Measurements from ENCODE around the gene ASCC3.
"Not testable (repeated sequence)": the region's sequence is repeated elsewhere in the genome, so short reads cannot be mapped to it uniquely, and the experiment has no call there.

Gene ASCC3

DNA sequence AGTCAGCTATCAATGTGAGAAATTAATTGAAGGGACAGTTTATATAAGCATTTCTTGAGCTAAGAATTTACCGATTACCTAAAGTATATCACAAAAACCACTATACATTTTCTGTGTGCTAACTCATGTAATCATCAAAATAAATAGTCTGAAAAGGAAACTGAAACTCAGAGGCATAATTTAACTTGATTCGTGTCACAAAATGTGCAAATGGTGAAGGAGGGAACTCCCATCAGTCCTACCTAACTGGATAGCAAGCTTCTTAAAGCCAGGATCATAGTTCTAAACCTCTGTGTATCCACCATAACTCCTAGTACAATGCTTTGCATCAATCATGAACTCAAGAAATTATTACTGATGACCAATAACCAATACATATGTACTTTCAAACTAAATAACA lies 91.0 kb downstream of the ASCC3 start:
- Mint-ChIP-seq H3K9me3 (no peaks in the 10 kb centered on the region), H3K4me1 (peaks cover 4% of the 10 kb centered on the region), H3K27ac (no peak overlapping the region), H3K27me3 (no peaks in the 10 kb centered on the region), H3K4me3 (no peak overlapping the region)
- ATAC-seq, result no peak
- no peak for DNase-seq

DNA sequence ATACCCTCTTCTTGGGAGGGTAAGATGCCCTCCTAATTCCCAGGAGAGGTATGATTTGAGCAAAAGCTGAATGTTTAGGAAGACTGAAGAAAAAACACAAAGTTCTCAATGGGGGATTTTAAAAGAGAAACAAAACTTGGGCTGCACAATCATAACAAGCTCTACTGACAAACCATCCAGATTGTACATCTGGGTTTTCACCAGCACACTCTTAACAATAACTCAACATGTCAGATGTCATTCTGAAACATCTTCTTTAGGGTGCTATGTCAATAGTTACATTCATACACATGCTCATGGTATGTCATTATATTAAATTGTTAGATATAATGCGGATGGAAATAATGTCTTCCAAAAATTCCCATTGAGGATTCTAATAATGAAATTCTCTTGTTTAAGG lies 95.1 kb downstream of the ASCC3 start:
- DNase-seq, result no peak
- no peak overlapping the region for H3K4me3 Mint-ChIP-seq
- H3K27me3 Mint-ChIP-seq, result no peaks in the 10 kb centered on the region
- no peak for ATAC-seq
- no peak overlapping the region for H3K27ac Mint-ChIP-seq
- H3K9me3 Mint-ChIP-seq, result no peaks in the 10 kb centered on the region
- H3K4me1 Mint-ChIP-seq, result peaks cover 4% of the 10 kb centered on the region

DNA sequence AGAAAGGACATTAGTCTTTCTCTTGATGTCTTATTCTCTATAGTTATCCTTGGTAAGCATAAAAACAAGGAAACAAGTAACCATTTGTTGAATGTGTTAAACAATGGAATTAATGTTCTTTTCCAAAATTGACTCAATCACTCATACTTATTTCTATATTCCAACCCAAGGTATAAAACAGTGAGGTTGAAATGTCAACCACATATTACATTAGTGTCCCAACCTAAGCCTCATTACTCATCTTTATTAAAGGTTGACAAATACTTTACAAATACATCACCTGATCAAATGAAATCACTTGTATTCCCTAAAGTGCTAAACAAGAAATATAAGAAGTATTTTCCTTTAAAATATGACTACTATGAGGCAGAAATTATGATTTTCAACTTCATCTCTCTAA lies 100.5 kb downstream of the ASCC3 start:
- Mint-ChIP-seq H3K27me3 (no peaks in the 10 kb centered on the region), H3K4me3 (no peak overlapping the region), H3K4me1 (no peaks in the 10 kb centered on the region), H3K27ac (no peak overlapping the region), H3K9me3 (no peaks in the 10 kb centered on the region)
- DNase-seq, result no peak
- ATAC-seq, result no peak

DNA sequence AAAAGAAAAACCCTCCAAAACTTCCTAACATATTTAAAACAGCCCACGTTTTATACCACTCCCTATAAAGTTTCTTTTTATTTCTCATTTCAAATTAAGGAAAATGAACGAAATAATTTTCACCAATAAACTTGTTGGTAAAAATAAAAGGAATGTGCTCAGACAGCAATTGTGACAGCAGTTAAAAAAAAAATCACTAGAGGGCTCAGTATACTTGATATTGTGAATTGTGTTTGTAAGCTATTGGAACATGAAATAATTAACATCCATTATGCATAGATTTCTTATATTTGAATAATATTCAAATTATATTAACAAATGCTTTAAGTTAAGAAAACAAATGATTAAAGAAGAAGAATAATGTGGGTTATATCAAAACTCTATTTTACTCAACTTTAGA lies 105.5 kb downstream of the ASCC3 start:
- DNase-seq (no peak), ATAC-seq (no peak)
- H3K4me3 Mint-ChIP-seq, result no peak overlapping the region
- H3K27ac Mint-ChIP-seq, result no peak overlapping the region
- H3K9me3 Mint-ChIP-seq, result no peaks in the 10 kb centered on the region
- no peaks in the 10 kb centered on the region for H3K4me1 Mint-ChIP-seq
- no peaks in the 10 kb centered on the region for H3K27me3 Mint-ChIP-seq

DNA sequence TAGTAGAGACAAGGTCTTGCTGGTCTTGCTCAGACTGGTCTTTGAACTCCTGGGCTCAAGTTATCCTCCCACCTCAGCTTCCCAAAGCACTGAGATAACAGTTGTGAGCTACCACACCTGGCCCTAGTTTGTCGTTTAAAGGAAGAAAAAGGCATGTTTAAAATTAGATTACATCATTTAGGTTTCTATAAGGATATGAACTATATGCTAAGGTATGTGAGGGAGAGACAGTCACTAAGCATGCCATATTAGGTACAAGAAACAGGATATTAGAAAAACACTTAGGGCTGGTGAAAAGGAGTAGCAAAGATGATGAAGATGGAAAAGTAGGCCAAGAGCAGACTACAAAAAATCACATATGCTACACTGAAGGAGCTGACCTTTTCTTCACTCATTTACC lies 106.4 kb downstream of the ASCC3 start:
- no peak for DNase-seq
- Mint-ChIP-seq H3K27ac (no peak overlapping the region), H3K4me3 (no peak overlapping the region), H3K27me3 (no peaks in the 10 kb centered on the region), H3K4me1 (no peaks in the 10 kb centered on the region), H3K9me3 (no peaks in the 10 kb centered on the region)
- no peak for ATAC-seq

DNA sequence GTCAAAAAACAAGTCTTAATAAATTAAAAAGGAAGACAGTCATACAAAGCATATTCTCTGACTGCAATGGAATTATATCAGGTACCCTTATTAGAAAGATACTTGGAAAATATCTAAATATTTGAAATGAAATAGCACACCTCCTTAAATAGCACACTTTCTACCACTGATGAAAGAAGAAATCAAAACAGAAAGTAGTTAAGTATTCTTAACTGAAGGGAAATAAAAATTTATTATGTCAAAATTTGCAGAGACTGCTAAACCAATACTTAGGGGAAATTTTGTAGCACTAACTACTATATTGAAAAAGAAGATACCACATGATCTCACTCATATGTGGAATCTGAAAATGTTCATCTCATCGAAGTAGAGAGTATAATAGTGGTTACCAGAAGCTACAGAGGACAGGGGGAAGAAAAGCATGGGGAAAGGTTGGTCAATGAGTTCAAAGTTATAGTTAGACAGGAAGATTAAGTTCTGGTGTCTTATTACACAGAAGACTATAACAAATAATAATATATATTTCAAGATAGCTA lies 112.2 kb downstream of the ASCC3 start:
- Mint-ChIP-seq H3K4me3 (no peak overlapping the region), H3K27me3 (no peaks in the 10 kb centered on the region), H3K27ac (no peak overlapping the region), H3K4me1 (no peaks in the 10 kb centered on the region), H3K9me3 (peaks cover 11 to 14% of the 10 kb centered on the region in 2 donors)
- ATAC-seq (no peak), DNase-seq (no peak)

DNA sequence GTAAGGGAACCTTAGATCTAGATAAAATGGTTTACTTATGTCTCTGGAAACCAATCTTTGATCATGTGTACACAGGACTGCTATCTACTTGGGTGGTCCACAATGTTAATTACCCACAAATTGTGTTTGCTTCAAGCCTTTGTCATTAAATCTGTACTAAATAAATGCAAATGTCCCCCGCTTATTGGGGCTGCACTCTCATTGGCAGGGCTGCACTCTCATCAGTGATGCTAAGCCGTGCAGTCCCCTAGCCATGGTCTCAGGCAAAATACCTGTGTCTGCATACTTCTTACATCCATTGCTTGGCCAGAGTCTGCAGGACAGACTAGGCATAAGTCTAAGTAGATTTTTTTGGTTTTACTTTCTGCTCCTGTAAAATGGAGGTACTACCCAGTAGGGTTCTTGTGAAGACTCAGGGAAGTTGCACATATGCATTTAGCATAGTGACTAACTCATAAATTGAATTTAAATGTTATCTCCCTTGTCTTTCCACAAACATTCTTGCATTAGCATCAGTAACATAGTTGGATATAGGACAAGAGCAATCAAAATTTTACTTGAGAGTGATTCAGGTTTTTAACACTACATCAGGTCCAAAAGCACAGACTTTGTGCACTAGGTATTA lies 117.4 kb downstream of the ASCC3 start:
- no peak overlapping the region for H3K27ac Mint-ChIP-seq

DNA sequence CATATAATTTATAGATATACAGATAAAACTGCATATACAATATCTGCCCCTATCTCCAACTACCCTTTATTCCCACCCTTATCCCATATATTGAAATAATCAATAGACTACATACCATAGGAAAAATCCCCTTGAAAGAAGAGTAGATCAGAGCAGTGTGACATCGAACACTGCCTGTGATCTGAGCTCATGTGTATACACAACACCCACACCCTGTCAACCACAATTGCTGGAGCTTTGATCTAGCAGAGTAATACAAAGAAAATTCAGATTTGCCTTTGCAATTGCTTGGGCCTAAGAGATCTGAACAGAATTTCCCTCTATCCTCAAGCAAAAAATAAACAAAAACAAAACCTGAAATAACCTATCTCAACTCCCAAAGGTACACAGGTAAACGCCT lies 119.3 kb downstream of the ASCC3 start:
- no peaks in the 10 kb centered on the region for H3K27me3 Mint-ChIP-seq
- H3K27ac Mint-ChIP-seq, result no peak overlapping the region
- DNase-seq, result no peak
- H3K9me3 Mint-ChIP-seq, result peaks cover 24 to 34% of the 10 kb centered on the region in 2 donors
- no peak for ATAC-seq
- no peak overlapping the region for H3K4me3 Mint-ChIP-seq
- H3K4me1 Mint-ChIP-seq, result peaks cover 5% of the 10 kb centered on the region

More for the DNA sequence above, 117.4 kb downstream of the ASCC3 start:
- Mint-ChIP-seq H3K27me3 (no peaks in the 10 kb centered on the region), H3K4me1 (peaks cover 5% of the 10 kb centered on the region), H3K9me3 (peaks cover 24 to 34% of the 10 kb centered on the region in 2 donors), H3K4me3 (no peak overlapping the region)
- ATAC-seq (no peak), DNase-seq (no peak)

DNA sequence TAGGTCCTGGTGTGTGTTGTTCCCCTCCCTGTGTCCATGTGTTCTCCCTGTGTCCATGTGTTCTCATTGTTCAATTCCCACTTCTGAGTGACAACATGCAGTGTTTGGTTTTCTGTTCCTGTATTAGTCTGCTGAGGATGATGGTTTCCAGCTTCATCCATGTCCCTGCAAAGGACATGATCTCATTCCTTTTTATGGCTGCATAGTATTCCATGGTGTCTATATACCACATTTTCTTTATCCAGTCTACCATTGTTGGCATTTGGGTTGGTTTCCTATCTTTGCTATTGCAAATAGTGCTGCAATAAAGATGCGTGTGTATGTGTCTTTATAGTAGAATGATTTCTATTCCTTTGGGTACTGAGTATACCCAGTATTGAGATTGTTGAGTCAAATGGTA lies 122.7 kb downstream of the ASCC3 start:
- H3K4me1 Mint-ChIP-seq, H3K4me3 Mint-ChIP-seq, H3K27ac Mint-ChIP-seq, DNase-seq, ATAC-seq, H3K27me3 Mint-ChIP-seq: not testable (repeated sequence)
- peaks cover 9 to 15% of the 10 kb centered on the region in 2 donors for H3K9me3 Mint-ChIP-seq

DNA sequence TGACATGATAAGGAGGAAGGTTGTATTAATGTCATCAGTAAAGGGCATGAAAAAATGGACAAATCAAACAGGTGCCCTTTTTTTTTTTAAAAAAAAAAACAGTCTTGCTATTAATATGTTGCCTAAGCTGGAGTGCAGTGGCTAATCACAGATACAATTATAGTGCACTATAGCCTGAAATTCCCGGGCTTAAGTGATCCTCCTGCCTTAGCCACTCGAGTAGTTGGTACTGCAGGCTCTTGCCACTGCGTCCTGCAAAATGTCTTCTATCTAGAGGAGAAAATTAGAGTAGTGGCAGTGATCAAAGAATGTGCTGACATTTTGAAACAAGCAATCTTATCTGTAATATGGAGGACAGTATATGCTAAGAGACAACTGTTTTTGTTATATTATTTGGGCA lies 127.7 kb downstream of the ASCC3 start:
- H3K9me3 Mint-ChIP-seq, result no peaks in the 10 kb centered on the region
- no peak overlapping the region for H3K27ac Mint-ChIP-seq
- no peak overlapping the region for H3K4me3 Mint-ChIP-seq
- ATAC-seq (no peak), DNase-seq (no peak)
- H3K4me1 Mint-ChIP-seq, result peaks cover 6% of the 10 kb centered on the region
- no peaks in the 10 kb centered on the region for H3K27me3 Mint-ChIP-seq

DNA sequence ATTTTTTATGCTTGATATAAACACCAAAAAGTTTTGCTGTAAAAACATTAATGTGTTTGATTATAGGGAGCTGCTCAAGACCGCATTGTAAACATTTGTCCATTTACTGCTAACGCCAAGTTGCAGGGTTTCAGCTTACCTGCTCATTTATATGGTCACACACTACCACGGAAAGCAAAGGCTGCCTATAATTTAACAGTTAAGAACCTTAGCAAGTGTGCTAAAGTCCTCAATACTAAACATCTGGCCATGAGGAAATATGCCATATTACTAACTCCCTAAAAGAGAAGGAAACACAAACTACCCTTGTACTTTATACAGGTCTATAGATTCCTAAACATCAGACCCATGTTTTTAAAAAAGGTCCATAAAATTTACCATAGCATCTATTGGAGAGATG lies 129.5 kb downstream of the ASCC3 start:
- Mint-ChIP-seq H3K27ac (no peak overlapping the region), H3K4me1 (peaks cover 6% of the 10 kb centered on the region), H3K9me3 (no peaks in the 10 kb centered on the region), H3K27me3 (no peaks in the 10 kb centered on the region), H3K4me3 (no peak overlapping the region)
- DNase-seq (no peak), ATAC-seq (no peak)

DNA sequence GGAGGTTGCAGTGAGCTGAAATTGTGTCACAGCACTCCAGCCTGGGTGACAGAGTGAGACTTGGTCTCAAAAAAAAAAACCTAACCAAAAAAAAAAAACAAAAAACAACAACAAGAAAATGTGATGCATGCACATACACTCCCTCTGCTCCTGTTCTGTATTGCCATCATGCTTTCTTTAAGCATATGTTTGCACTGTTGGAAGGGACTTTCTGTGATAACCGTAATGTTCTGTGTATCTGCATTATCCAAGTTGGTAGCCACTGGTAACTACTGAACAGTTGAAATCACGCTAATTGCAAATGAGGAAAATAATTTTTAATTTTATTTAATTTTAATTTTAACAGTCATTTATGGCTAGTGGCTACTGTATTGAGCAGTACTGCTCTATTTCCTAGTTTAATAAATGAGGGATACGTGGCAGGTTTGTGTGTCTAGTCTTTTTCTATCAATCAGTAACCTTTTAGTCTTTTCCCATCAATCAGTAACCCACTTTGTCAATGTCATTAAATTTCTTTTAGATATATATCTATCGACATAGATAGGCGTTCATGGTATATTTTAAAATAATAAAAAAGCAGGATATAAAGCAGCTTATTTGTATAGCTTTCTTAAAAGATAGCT lies 135.6 kb downstream of the ASCC3 start:
- no peak overlapping the region for H3K27ac Mint-ChIP-seq
- no peaks in the 10 kb centered on the region for H3K27me3 Mint-ChIP-seq
- ATAC-seq, result no peak
- peaks cover 12 to 17% of the 10 kb centered on the region in 2 donors for H3K9me3 Mint-ChIP-seq
- H3K4me1 Mint-ChIP-seq, result no peaks in the 10 kb centered on the region
- H3K4me3 Mint-ChIP-seq, result no peak overlapping the region
- DNase-seq, result no peak

DNA sequence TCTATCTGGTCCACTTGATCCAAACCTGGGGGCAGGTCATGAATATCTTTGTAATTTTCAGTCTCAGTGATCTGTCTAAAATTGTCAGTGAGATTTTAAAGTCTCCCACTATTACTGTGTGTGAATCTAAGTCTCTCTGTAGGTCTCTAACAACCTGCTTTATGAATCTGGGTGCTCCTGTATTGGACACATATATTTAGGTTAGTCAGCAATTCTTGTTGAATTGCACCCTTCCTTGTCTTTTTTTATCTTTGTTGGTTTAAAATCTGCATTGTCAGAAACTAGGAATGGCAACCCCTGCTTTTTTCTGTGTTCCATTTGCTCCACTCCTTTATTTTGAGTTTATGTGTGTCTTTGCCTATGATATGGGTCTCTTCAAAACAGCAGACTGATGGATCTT lies 140.7 kb downstream of the ASCC3 start:
- H3K27me3 Mint-ChIP-seq, result no peaks in the 10 kb centered on the region
- H3K27ac Mint-ChIP-seq, result no peak overlapping the region
- DNase-seq (no peak), ATAC-seq (no peak)
- H3K9me3 Mint-ChIP-seq, result peaks cover 13 to 35% of the 10 kb centered on the region in 2 donors
- H3K4me3 Mint-ChIP-seq, result no peak overlapping the region
- H3K4me1 Mint-ChIP-seq, result no peaks in the 10 kb centered on the region

DNA sequence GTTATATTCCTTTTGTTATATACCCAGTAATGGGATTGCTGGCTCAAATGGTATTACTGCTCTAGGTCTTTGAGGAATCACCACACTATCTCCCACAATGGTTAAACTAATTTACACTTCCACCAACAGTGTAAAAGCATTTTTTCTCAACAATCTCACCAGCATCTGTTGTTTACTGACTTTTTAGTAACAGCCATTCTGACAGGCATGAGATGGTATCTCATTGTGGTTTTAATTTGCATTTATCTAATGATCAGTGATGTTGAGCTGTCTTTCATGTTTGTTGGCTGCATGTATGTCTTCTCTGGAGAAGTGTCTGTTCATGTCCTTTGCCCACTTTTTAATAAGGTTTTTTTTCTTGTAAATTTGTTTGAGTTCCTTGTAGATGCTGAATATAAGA lies 143.4 kb downstream of the ASCC3 start:
- ATAC-seq, DNase-seq, H3K27ac Mint-ChIP-seq, H3K4me1 Mint-ChIP-seq, H3K4me3 Mint-ChIP-seq, H3K27me3 Mint-ChIP-seq: not testable (repeated sequence)
- peaks cover 10 to 35% of the 10 kb centered on the region in 2 donors for H3K9me3 Mint-ChIP-seq

DNA sequence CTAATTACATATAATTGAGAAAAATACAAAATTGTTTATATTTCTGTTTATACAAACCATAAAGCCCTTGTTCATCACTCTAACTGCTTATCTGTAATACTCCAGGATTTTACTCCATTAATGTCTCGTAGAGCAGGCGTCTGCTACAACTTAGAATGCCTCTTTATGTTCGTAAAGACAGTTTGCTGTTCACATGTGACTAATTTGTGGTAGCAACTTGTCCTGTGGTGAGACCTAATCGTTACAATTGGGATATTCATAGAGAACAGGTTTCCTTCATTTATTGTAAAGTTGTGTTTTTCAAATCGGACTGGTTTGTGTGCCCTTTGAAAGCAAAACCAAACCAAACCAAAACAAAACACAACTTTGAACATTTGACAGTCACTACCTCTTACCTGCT lies 149.7 kb downstream of the ASCC3 start:
- no peaks in the 10 kb centered on the region for H3K9me3 Mint-ChIP-seq
- ATAC-seq (no peak), DNase-seq (no peak)
- H3K27me3 Mint-ChIP-seq, result no peaks in the 10 kb centered on the region
- H3K27ac Mint-ChIP-seq, result no peak overlapping the region
- H3K4me1 Mint-ChIP-seq, result peaks cover 4% of the 10 kb centered on the region
- H3K4me3 Mint-ChIP-seq, result no peak overlapping the region

DNA sequence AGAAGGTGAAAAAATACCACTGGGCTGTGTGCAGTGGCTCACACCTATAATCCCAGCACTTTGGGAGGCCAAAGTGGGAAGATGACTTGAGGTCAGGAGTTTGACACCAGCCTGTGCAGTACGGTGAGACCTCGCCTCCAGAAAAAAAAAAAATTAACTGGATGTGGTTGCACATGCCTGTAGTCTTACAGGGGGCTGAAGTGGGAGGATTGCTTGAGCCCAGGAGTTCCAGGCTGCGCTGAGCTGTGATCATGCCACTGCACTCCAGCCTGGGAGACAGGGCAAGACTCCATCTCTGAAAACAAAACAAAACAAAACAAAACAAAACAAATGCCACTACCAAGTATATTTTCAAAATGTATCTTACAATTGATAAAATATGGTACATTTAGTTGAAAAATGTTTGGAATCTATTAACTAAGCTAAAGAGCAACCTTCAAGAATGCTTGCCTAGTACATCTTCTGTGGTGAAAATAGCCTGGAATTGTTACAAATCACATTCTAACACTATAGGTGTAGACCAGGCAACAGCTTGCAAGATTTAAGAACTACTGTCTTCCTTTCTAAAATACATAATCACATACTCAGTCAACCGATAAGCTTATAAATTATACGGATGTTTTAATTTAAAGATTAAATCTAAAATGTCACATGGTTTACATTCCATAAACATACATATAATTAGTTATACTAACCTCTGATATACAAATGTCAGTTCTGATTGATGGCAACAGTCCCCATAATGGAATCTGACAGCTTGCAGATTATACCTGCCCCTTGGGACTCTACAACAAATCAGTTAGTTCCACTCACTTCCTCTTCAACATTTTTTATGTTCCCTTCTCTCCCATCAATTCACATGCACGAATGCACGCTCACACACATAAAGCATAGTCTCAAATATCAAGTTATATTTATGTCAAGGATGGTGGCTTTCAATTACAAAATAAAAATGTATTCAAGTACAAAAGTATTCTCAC lies 150.8 kb downstream of the ASCC3 start:
- ATAC-seq (no peak), DNase-seq (no peak)
- H3K4me3 Mint-ChIP-seq, result no peak overlapping the region
- peaks cover 4% of the 10 kb centered on the region for H3K4me1 Mint-ChIP-seq
- H3K9me3 Mint-ChIP-seq, result no peaks in the 10 kb centered on the region
- H3K27me3 Mint-ChIP-seq, result no peaks in the 10 kb centered on the region
- H3K27ac Mint-ChIP-seq, result peak overlapping the region in 1 of 2 donors; percentile 42
